NCI-H524 treated with DMSO at 0.1 percent for 48 hours (cell line): Measurements from ENCODE around the gene ERP44.

Experiments used
- DNase-seq: peaks from one replicate; lab custom pipeline; 2025; lab: John Stamatoyannopoulos, UW

Gene ERP44

DNA sequence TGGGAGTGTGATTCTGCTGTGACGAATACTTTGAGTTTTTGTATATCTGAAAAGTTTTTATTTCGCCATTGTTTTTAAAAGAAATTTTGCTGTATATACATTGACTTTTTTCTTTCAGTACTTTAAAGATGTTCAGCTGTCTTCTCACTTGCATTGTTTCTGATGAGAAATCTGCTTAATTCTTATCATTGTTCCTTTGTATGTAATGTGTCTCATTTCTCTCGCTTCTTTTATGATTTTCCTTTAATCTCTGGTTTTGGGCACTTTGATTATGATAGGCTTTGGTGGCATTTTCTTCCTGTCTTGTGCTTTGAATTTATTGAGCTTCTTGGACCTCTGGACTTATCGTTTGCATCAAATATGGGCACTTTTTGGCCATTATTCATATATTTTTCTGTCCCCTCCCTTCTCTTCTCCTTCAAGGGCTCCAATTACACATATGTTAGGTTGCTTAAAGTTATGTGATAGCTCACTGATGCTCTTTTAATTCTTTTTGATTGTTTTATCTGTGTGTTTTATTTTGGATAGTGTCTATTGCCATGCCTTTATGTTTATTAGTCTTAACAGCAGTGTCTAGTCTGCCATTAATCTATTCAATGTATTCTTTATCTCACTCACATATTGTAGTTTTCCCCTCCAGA is 161.7 kb downstream of the ERP44 start:
- DNase-seq = no peak

DNA sequence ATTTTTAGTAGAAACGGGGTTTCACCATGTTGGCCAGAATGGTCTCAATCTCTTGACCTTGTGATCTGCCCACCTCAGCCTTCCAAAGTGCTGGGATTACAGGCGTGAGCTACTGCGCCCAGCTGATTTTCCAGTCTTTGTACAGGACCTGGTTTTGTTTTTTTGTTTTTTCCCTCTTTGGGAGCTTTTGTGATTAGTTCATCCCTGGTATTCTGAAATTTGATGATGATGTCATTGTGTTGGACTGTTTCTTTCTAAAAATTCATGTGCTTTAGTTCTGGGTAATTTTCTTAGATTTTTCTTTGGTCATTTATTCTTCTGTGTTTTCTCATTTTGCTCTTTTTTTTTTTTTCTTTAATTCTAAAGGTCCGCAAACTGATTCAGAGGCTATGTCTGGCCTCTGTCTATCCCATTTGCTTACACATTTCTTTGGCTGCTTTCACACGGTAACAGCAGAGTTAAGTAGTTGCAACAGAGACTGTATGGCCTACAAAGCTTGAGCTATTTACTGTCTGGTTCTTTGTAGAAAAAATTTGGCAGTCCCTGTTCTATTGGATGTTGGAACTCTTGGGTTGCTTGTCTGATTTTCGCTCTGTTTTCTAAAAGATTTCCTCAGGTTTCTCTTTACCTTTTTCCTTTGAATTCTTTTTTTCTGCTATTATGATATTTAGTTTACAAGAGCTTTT is 167.5 kb downstream of the ERP44 start:
- no peak for DNase-seq

DNA sequence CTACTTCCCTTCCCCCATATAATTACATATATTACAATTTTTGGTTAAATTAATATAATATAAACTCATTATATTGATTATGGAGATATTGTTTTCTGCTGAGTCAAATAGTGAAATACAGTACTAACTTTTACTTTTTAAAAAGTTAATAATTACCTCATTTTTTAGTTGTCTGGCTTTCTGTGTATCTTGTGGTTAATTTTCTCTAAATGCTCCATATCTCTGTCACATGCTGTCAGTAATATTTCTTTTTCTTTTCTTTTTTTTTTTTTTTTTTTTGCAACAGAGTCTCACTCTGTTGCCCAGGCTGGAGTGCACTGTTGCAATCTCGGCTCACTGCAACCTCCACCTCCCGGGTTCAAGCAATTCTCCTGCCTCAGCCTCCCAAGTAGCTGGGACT is 169.1 kb downstream of the ERP44 start:
- no peak for DNase-seq
